Testis (tissue), 2 donors: Measurements from ENCODE around the gene SCRT2.

ENCODE experiments used
- POLR2A ChIP-seq: fragments of 450-650 bp; IDR thresholded peaks from one replicate; pipeline ENCODE4 v1.6.1; 2017; ENCODE audit warnings: antibody characterized with exemption, mild to moderate bottlenecking, moderate library complexity
- TF ChIP-seq, protein P1 (sequence below), 3 experiments: fragments of 450-650 bp in 2 of 3; fragments of 200-600 bp in 1 of 3; sonication (generic) in 1 of 3; IDR thresholded peaks; one replicate each; pipeline ENCODE4 v1.5.1; 2016 to 2019; ENCODE audit warnings: antibody characterized with exemption in 3 of 3, mild to moderate bottlenecking in 2 of 3, moderate library complexity in 1 of 3

DNA sequence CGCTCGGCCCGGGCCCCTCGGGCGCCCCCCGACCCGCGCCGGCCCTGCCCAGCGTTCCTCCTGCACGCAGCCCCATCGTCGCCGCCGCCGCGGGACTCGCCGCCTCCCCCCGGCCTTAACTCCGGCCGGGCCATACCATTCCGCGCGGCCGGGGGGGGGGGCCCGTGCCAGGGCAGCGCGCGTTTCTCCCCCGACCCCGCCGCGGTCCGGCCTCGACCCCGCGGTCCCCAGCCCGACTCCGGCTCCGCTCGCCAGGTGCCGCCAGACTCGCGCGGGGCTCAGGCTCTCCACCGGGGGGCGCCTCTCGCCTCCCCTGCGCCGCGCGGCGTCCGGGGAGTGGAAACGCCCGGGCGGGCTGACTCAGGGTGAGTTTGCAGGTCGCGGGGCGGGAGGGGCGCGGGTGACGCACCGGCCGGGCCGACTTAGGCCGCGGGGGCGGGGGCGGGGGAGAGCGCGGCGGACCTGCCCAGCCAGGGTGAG is 22.5 kb downstream of the SCRT2 start, which contains the start of gene SRXN1:
- TF ChIP-seq POLR2A, result no peak
- TF ChIP-seq, protein P1, sequence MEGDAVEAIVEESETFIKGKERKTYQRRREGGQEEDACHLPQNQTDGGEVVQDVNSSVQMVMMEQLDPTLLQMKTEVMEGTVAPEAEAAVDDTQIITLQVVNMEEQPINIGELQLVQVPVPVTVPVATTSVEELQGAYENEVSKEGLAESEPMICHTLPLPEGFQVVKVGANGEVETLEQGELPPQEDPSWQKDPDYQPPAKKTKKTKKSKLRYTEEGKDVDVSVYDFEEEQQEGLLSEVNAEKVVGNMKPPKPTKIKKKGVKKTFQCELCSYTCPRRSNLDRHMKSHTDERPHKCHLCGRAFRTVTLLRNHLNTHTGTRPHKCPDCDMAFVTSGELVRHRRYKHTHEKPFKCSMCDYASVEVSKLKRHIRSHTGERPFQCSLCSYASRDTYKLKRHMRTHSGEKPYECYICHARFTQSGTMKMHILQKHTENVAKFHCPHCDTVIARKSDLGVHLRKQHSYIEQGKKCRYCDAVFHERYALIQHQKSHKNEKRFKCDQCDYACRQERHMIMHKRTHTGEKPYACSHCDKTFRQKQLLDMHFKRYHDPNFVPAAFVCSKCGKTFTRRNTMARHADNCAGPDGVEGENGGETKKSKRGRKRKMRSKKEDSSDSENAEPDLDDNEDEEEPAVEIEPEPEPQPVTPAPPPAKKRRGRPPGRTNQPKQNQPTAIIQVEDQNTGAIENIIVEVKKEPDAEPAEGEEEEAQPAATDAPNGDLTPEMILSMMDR (IDR thresholded peaks at IDR 0.05), result peak; percentile 35 to 61 (median 60)
